Measurements from ENCODE around the gene NAALADL2. TPM values are rescaled to one million over a fixed set of nuclear protein-coding genes. Genes with fewer than 3 reads are reported as not detected.

NAALADL2 gene
- total RNA-seq, 1 donor from 2014 or later = 11.5 TPM

- no peak overlapping the region for H3K27ac Mint-ChIP-seq
- no peak overlapping the region for H3K9ac ChIP-seq
- H3K27me3 ChIP-seq = no peaks in the 10 kb centered on the region
These were observed 904.8 kb downstream of the NAALADL2 start for GRCh38 chr3:175763948-175764347.

DNA sequence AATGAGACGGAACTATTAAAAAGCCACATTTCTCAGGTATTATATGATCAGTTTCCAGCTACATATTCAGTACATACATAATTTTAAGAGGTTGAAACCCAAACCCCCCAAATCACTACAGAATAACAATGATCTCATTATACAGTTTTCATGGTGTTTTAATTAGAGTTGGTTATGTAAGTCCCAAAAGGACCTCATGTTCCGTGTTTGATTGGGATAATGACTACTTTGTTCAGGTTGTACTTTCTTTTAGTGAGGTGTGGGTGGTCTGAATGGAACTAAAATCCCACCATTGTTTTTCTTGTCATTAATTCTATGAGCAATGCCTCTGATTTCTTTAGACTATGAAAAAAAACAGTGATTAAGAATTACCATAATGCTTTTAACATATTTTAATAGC, 905.6 kb downstream of the NAALADL2 start:
- Histone ChIP-seq H3K9me3 (ENCODE audit: low read depth) (no peaks in the 10 kb centered on the region), H3K9ac (no peak overlapping the region), H4K20me1 (ENCODE audit: low read depth) (no peaks in the 10 kb centered on the region), H3K4me3 (no peak overlapping the region), H3K4me1 (no peaks in the 10 kb centered on the region), H2AFZ (replicated peaks) (no peak overlapping the region), H3F3A (ENCODE audit: low read depth) (no peaks in the 10 kb centered on the region), H3K36me3 (no peaks in the 10 kb centered on the region), H3K4me2 (no peak overlapping the region), H3K79me2 (ENCODE audit: low read depth) (no peaks in the 10 kb centered on the region), H3K27ac (no peak overlapping the region), H3K27me3 (no peaks in the 10 kb centered on the region)
- H3K4me1 Mint-ChIP-seq = peaks cover 3% of the 10 kb centered on the region
- TF ChIP-seq, protein P1, sequence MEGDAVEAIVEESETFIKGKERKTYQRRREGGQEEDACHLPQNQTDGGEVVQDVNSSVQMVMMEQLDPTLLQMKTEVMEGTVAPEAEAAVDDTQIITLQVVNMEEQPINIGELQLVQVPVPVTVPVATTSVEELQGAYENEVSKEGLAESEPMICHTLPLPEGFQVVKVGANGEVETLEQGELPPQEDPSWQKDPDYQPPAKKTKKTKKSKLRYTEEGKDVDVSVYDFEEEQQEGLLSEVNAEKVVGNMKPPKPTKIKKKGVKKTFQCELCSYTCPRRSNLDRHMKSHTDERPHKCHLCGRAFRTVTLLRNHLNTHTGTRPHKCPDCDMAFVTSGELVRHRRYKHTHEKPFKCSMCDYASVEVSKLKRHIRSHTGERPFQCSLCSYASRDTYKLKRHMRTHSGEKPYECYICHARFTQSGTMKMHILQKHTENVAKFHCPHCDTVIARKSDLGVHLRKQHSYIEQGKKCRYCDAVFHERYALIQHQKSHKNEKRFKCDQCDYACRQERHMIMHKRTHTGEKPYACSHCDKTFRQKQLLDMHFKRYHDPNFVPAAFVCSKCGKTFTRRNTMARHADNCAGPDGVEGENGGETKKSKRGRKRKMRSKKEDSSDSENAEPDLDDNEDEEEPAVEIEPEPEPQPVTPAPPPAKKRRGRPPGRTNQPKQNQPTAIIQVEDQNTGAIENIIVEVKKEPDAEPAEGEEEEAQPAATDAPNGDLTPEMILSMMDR (IDR thresholded peaks at IDR 0.05) = no peak
- TF ChIP-seq EZH2 (IDR thresholded peaks at IDR 0.05) (no peak), EZH2phosphoT487 (IDR thresholded peaks at IDR 0.05) (no peak)
- no peaks in the 10 kb centered on the region for H3K9me3 Mint-ChIP-seq
- no peaks in the 10 kb centered on the region for H3K27me3 Mint-ChIP-seq (ENCODE audit: insufficient read depth, low read depth)
- no peak overlapping the region for H3K27ac Mint-ChIP-seq
- no peaks in the 10 kb centered on the region for H3K36me3 Mint-ChIP-seq
- no peak overlapping the region for H3K4me3 Mint-ChIP-seq
- no peak for DNase-seq (ENCODE audit: low spot score)

More at GRCh38 chr3:175763948-175764347, 904.8 kb downstream of the NAALADL2 start:
- Histone ChIP-seq H3K27ac (no peak overlapping the region), H4K20me1 (ENCODE audit: low read depth) (no peaks in the 10 kb centered on the region), H3K9me3 (ENCODE audit: low read depth) (no peaks in the 10 kb centered on the region), H3K4me3 (no peak overlapping the region), H3K79me2 (ENCODE audit: low read depth) (no peaks in the 10 kb centered on the region), H3F3A (ENCODE audit: low read depth) (no peaks in the 10 kb centered on the region), H2AFZ (replicated peaks) (no peak overlapping the region), H3K4me1 (no peaks in the 10 kb centered on the region), H3K4me2 (no peak overlapping the region), H3K36me3 (no peaks in the 10 kb centered on the region)
- Mint-ChIP-seq H3K9me3 (no peaks in the 10 kb centered on the region), H3K27me3 (ENCODE audit: insufficient read depth, low read depth) (no peaks in the 10 kb centered on the region), H3K4me3 (no peak overlapping the region), H3K36me3 (no peaks in the 10 kb centered on the region), H3K4me1 (no peaks in the 10 kb centered on the region)
- no peak for DNase-seq (ENCODE audit: low spot score)
- no peak for TF ChIP-seq EZH2 (IDR thresholded peaks at IDR 0.05)
- TF ChIP-seq EZH2phosphoT487 (IDR thresholded peaks at IDR 0.05) = no peak
- TF ChIP-seq, protein P1 (IDR thresholded peaks at IDR 0.05) = no peak

GRCh38 chr3:175770426-175770825, 911.3 kb downstream of the NAALADL2 start:
- H3K9me3 Mint-ChIP-seq = no peaks in the 10 kb centered on the region
- H3K27me3 Mint-ChIP-seq (ENCODE audit: insufficient read depth, low read depth) = no peaks in the 10 kb centered on the region
- H3K36me3 Mint-ChIP-seq = no peaks in the 10 kb centered on the region

More at GRCh38 chr3:175770426-175770825, 911.3 kb downstream of the NAALADL2 start:
- Histone ChIP-seq H4K20me1 (ENCODE audit: low read depth) (no peaks in the 10 kb centered on the region), H3K9me3 (ENCODE audit: low read depth) (no peaks in the 10 kb centered on the region), H2AFZ (replicated peaks) (no peak overlapping the region), H3K36me3 (no peaks in the 10 kb centered on the region), H3K79me2 (ENCODE audit: low read depth) (no peaks in the 10 kb centered on the region), H3K9ac (no peak overlapping the region), H3K4me2 (no peak overlapping the region), H3F3A (ENCODE audit: low read depth) (no peaks in the 10 kb centered on the region), H3K27ac (no peak overlapping the region), H3K4me1 (no peaks in the 10 kb centered on the region), H3K4me3 (no peak overlapping the region), H3K27me3 (no peaks in the 10 kb centered on the region)
- DNase-seq (ENCODE audit: low spot score) = no peak
- Mint-ChIP-seq H3K27ac (no peak overlapping the region), H3K4me3 (no peak overlapping the region), H3K4me1 (peaks cover 3% of the 10 kb centered on the region)
- TF ChIP-seq, protein P1 (IDR thresholded peaks at IDR 0.05) = no peak
- TF ChIP-seq EZH2 (IDR thresholded peaks at IDR 0.05) = no peak
- TF ChIP-seq EZH2phosphoT487 (IDR thresholded peaks at IDR 0.05) = no peak

Data from neural progenitor cell (in vitro differentiated cells).